SK-N-SH (cell line): ENCODE data around the gene FIGNL2.

Source experiments
- CTCF ChIP-seq: fragments of 200-600 bp; sonication (generic); IDR thresholded peaks from 2 replicates; pipeline ENCODE4 v1.6.1; 2017; ENCODE audit warnings: antibody characterized with exemption, mild to moderate bottlenecking, moderate library complexity
- JUND ChIP-seq: IDR thresholded peaks from 2 replicates; pipeline ENCODE4 v1.4.0; 2012
- POLR2AphosphoS5 ChIP-seq: IDR thresholded peaks from 2 replicates; pipeline ENCODE4 v1.6.1; 2012; ENCODE audit warnings: low read depth, low read length
- RAD21 ChIP-seq: IDR thresholded peaks from 2 replicates; pipeline ENCODE4 v1.6.1; 2012; ENCODE audit warnings: mild to moderate bottlenecking, low read length
- REST ChIP-seq: IDR thresholded peaks from 2 replicates; pipeline ENCODE4 v1.6.1; 2012; ENCODE audit warnings: mild to moderate bottlenecking, low read depth, low read length, moderate library complexity
- TAF1 ChIP-seq: IDR thresholded peaks from 2 replicates; pipeline ENCODE4 v1.6.1; 2012; ENCODE audit warnings: low read depth, mild to moderate bottlenecking, low read length, moderate library complexity, borderline replicate concordance

GRCh38 chr12:51821440-51822260 lies 26.9 kb downstream of the FIGNL2 start:
- no peak for TF ChIP-seq POLR2AphosphoS5
- TF ChIP-seq CTCF, result no peak
- TF ChIP-seq JUND, result no peak
- no peak for TF ChIP-seq RAD21
- TF ChIP-seq REST, result no peak
- TF ChIP-seq TAF1, result no peak
